Body of pancreas (tissue), 4 donors: ENCODE measurements around the gene MELK. TPM values are rescaled to one million over a fixed set of nuclear protein-coding genes. Genes with fewer than 3 reads are reported as not detected.

Source experiments
- ATAC-seq: fragments of 150-250 bp; one replicate; pipeline ENCODE4 v1.9.1; 2016
- DNase-seq, 4 donors: peaks; one replicate each; pipeline ENCODE4 v3.0.0-alpha.2; 2019
- H3K27ac ChIP-seq, 4 donors: fragments of 200-600 bp; sonication (generic); 1 replicate in 3 of 4; 2 replicates in 1 of 4; pipeline versions ENCODE4 v1.5.1 to v1.6.1; 2016 to 2019; ENCODE audit warnings: mild to moderate bottlenecking in 1 of 4, mixed read lengths in 1 of 4, moderate library complexity in 1 of 4
- H3K27me3 ChIP-seq, 2 donors: fragments of 200-600 bp; sonication (generic); one replicate each; pipeline ENCODE4 v1.6.0; 2016; ENCODE audit warnings: mild to moderate bottlenecking in 1 of 2
- H3K36me3 ChIP-seq, 2 donors: fragments of 200-600 bp; sonication (generic); replicated peaks in 1 of 2; 2 replicates each; pipeline ENCODE4 v1.5.1; 2016; ENCODE audit warnings: low read depth in 2 of 2; ENCODE audit not compliant: insufficient read depth in 1 of 2
- H3K4me1 ChIP-seq: fragments of 200-600 bp; sonication (generic); one replicate; pipeline ENCODE4 v1.6.0; 2016
- H3K4me3 ChIP-seq, 2 donors: fragments of 200-600 bp; sonication (generic); 1 replicate in 1 of 2; 2 replicates in 1 of 2; pipeline ENCODE4 v1.5.1; 2016 to 2019
- H3K9me3 ChIP-seq, 3 donors: fragments of 200-600 bp; sonication (generic); 1 replicate in 2 of 3; 2 replicates in 1 of 3; pipeline ENCODE4 v1.5.1; 2016
- CTCF ChIP-seq, 7 experiments: fragments of 450-650 bp in 4 of 7; fragments of 200-600 bp in 3 of 7; sonication (generic) in 3 of 7; IDR thresholded peaks; one replicate each; pipeline ENCODE4 v1.5.1; 2016 to 2019; ENCODE audit warnings: antibody characterized with exemption in 7 of 7
- POLR2A ChIP-seq, 3 donors: fragments of 450-650 bp; IDR thresholded peaks; one replicate each; pipeline ENCODE4 v1.6.1; 2016; ENCODE audit warnings: antibody characterized with exemption in 3 of 3, mild to moderate bottlenecking in 2 of 3
- WGBS, 2 donors: methylation state at CpG; one replicate each; pipeline ENCODE4 v1.1.5; 2017; 5-methylcytosine and 5-hydroxymethylcytosine counted together
- intact Hi-C: fragments of 100-400 bp; cut with DNase I; formaldehyde crosslinking; loops from one replicate; pipeline ENCODE4 v1.15.1; 2023
- total RNA-seq, 2 donors: library from RNA; depleted of rRNA; stranded (reverse); fragments of >200 nt; gene quantifications; one replicate each; pipeline ENCODE4 v1.1.0, GENCODE V29; 2016

Gene MELK
- total RNA-seq, 2 donors from 2014 or later = not detected

DNA sequence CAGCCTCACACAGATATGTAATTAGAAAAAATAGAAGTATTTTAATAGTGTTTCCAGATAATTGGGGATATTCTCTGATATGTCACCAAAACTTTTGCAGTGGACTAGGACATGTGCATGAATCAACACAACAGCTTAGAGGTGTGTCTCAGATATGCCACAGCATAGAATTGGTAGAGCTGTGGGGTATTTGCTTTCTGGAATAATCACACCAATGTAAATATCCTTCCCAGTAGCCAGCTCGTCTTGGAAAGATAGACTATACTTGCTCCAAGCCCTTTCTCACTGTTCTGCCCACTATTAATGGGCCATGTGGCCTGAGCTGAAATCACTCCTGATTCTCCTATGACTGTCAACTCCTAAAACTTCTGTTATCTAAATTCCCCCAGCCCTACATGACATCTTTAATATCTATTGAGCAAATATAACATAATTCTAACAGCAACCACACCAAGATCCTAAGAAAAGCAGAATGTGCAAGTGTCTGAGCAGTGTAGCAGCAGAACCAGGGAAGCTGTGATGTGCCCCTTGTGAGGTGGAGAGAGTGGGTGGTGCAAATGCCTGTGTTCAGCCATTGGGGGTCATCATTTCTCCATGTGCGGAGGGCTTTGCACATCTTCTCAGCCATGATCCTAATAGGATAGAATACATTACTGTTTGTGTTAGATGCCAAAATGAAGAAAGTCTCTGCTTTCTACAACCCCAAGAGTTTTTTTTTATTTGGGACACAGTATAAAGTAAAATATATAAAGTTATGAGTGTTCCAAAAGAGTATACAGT, 65.0 kb downstream of the MELK start:
- DNase-seq = no peak
- Histone ChIP-seq H3K27me3 (no peaks in the 10 kb centered on the region), H3K36me3 (no peaks in the 10 kb centered on the region), H3K27ac (no peak overlapping the region), H3K4me3 (no peak overlapping the region), H3K9me3 (no peaks in the 10 kb centered on the region), H3K4me1 (no peaks in the 10 kb centered on the region)
- 61 to 68% methylated on average over 2 of the region's 2 CpGs for WGBS, 2 donors
- TF ChIP-seq POLR2A (IDR thresholded peaks at IDR 0.05) (no peak), CTCF (IDR thresholded peaks at IDR 0.05) (no peak)
- ATAC-seq = no peak
- intact Hi-C loops = no loop called here

- ATAC-seq (no peak), DNase-seq (no peak)
- Histone ChIP-seq H3K4me1 (no peaks in the 10 kb centered on the region), H3K4me3 (no peak overlapping the region), H3K27ac (no peak overlapping the region), H3K27me3 (no peaks in the 10 kb centered on the region), H3K9me3 (no peaks in the 10 kb centered on the region), H3K36me3 (no peaks in the 10 kb centered on the region)
- 91 to 95% methylated on average over 6 of the region's 6 CpGs for WGBS, 2 donors
- intact Hi-C loops = no loop called here
- TF ChIP-seq POLR2A (IDR thresholded peaks at IDR 0.05) = no peak
- TF ChIP-seq CTCF (IDR thresholded peaks at IDR 0.05) = no peak
These were observed 68.2 kb downstream of the MELK start for GRCh38 chr9:36640771-36641381.

DNA sequence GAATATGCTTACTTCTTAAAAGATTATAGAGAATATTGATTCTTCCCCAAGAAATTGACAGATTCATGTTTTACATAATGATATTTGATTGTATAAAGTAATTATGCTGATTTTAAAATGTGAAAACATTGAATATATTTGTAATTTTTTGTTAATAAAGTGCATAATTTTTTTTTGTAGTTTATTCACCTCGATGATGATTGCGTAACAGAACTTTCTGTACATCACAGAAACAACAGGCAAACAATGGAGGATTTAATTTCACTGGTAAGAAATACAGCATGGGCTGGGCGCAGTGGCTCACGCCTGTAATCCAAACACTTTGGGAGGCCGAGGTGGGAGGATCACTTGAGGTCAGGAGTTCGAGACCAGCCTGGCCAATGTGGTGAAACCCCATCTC, 70.1 kb downstream of the MELK start:
- no peak overlapping the region for H3K4me3 ChIP-seq
- intact Hi-C loops = no loop called here
- no peak for TF ChIP-seq POLR2A (IDR thresholded peaks at IDR 0.05)
- no peak for TF ChIP-seq CTCF (IDR thresholded peaks at IDR 0.05)
- H3K27ac ChIP-seq = no peak overlapping the region
- DNase-seq = no peak
- no peaks in the 10 kb centered on the region for H3K4me1 ChIP-seq
- no peaks in the 10 kb centered on the region for H3K36me3 ChIP-seq
- no peak for ATAC-seq
- no peaks in the 10 kb centered on the region for H3K9me3 ChIP-seq
- no peaks in the 10 kb centered on the region for H3K27me3 ChIP-seq
- WGBS, 2 donors = 94 to 97% methylated on average over 6 of the region's 6 CpGs

DNA sequence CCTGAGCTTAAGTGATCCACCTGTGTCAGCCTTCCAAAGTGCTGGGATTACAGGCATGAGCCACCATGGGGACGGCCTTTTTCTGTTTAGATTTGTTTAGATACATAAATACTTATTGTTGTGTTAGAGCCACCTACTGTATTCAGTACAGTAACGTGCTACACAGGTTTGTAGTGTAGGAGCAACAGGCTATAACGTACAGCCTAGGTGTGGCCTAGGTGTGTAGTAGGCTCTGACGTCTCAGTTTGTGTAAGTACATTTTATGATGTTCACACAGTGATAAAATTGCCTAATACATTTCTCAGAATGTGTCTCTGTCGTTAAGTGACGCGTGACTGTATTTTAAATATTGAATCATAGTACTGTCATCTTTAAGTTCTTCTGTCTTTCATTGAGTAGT, 84.1 kb downstream of the MELK start:
- DNase-seq (no peak), ATAC-seq (no peak)
- intact Hi-C loops = no loop called here
- Histone ChIP-seq H3K4me1 (no peaks in the 10 kb centered on the region), H3K27ac (no peak overlapping the region), H3K36me3 (no peaks in the 10 kb centered on the region), H3K27me3 (no peaks in the 10 kb centered on the region), H3K9me3 (no peaks in the 10 kb centered on the region), H3K4me3 (no peak overlapping the region)
- WGBS, 2 donors = 95 to 98% methylated on average over 7 of the region's 7 CpGs
- TF ChIP-seq CTCF (IDR thresholded peaks at IDR 0.05) (no peak), POLR2A (IDR thresholded peaks at IDR 0.05) (no peak)

DNA sequence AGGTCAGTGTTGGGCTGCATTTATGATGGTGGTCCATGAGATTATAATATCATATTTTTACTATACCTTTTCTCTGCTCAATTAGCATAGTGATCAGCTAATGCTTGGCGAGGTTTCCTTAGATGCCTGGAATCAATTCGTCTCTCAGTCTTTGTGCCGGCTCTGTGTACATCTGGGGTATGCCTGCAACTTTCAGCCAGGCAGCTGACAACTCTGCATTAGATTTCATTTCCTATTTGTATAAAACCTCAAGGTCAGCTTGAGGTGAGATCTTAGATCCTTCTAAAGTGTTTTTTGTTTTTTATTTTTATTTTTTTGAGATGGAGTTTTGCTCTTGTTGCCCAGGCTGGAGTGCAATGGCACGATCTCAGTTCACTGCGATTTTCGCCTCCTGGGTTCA, 86.8 kb downstream of the MELK start:
- Histone ChIP-seq H3K4me1 (no peaks in the 10 kb centered on the region), H3K36me3 (no peaks in the 10 kb centered on the region), H3K4me3 (no peak overlapping the region), H3K27ac (no peak overlapping the region), H3K27me3 (no peaks in the 10 kb centered on the region), H3K9me3 (no peaks in the 10 kb centered on the region)
- WGBS, 2 donors = 92 to 93% methylated on average over 6 of the region's 6 CpGs
- no peak for TF ChIP-seq POLR2A (IDR thresholded peaks at IDR 0.05)
- TF ChIP-seq CTCF (IDR thresholded peaks at IDR 0.05) = no peak
- no peak for ATAC-seq
- intact Hi-C loops = no loop called here
- no peak for DNase-seq
